AG09319 (cell line): ENCODE results near the gene EIF3L.
A peak's percentile ranks its signal among the peaks of the same experiment; 100 is the strongest.
"Not testable (repeated sequence)": the region's sequence is repeated elsewhere in the genome, so short reads cannot be mapped to it uniquely, and the experiment has no call there.

ENCODE experiments used
- DNase-seq: peaks from one replicate; pipeline ENCODE4 v3.0.0-alpha.2; 2010; ENCODE audit warnings: low read depth; ENCODE audit errors: extremely low read depth
- CTCF ChIP-seq: IDR thresholded peaks from 2 replicates; pipeline ENCODE4 v1.5.1; 2011; ENCODE audit warnings: low read depth, mild to moderate bottlenecking, inconsistent platforms, low read length, moderate library complexity

EIF3L gene

GRCh38 chr22:37849089-37849751 lies at the start of gene EIF3L:
EIF3L (plus strand) TSS chr22:37849419; CDS start chr22:37849450, 31 bp downstream.
- DNase-seq: peak; percentile 56

GRCh38 chr22:37799979-37800378 lies 49.2 kb upstream of the EIF3L start:
- DNase-seq: not testable (repeated sequence)

More at GRCh38 chr22:37849089-37849751, at the start of gene EIF3L:
- no peak for TF ChIP-seq CTCF

GRCh38 chr22:37801946-37802309 lies 47.3 kb upstream of the EIF3L start:
- TF ChIP-seq CTCF: no peak
- DNase-seq: no peak

GRCh38 chr22:37802310-37803194 lies 46.7 kb upstream of the EIF3L start:
- no peak for TF ChIP-seq CTCF
- DNase-seq: no peak

GRCh38 chr22:37803195-37803638 lies 46.0 kb upstream of the EIF3L start:
- no peak for TF ChIP-seq CTCF
- no peak for DNase-seq

GRCh38 chr22:37803639-37804351 lies 45.4 kb upstream of the EIF3L start:
- no peak for TF ChIP-seq CTCF
- DNase-seq: no peak

GRCh38 chr22:37804352-37804880 lies 44.8 kb upstream of the EIF3L start:
- DNase-seq: no peak
- no peak for TF ChIP-seq CTCF
